Loucy (cell line): Measurements from ENCODE around the gene SCYGR2.

ENCODE experiments used
- EZH2phosphoT487 ChIP-seq: fragments of 200-600 bp; IDR thresholded peaks from 2 replicates; pipeline ENCODE4 v1.6.1; 2018; ENCODE audit warnings: antibody characterized with exemption, mild to moderate bottlenecking, moderate library complexity, borderline replicate concordance
- TF ChIP-seq, protein P1 (sequence below): fragments of 200-600 bp; sonication (generic); conservative IDR thresholded peaks from 2 replicates; pipeline ENCODE4 v1.5.1; 2014; ENCODE audit warnings: mild to moderate bottlenecking, antibody characterized with exemption, low read length

DNA sequence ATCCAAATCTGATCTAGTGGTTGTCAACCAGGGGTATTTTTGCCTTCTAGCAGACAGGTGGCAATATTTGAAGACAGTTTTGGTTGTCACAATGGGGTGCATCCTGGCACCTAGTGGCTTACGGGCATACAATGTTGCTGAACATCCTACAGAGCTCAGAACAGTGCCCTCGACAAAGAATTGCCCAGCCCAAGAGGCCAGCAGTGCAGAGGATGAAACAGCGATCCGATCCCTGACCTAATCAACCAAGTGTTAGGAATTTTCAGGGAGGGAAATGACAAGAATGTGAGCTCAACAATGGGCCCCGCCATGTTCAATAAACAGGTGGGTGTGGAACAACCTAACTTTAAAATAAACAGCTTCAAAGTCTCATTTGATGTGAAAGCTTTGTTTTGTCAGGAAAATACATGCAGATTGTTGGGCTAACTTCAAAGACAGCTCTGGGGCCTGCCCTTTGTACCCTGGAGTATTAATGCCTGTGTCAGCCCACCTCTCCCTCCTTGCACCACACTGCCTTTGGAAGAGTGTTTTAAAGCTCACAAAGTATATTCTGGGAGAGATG, 45.4 kb downstream of the SCYGR2 start:
- TF ChIP-seq, protein P1, sequence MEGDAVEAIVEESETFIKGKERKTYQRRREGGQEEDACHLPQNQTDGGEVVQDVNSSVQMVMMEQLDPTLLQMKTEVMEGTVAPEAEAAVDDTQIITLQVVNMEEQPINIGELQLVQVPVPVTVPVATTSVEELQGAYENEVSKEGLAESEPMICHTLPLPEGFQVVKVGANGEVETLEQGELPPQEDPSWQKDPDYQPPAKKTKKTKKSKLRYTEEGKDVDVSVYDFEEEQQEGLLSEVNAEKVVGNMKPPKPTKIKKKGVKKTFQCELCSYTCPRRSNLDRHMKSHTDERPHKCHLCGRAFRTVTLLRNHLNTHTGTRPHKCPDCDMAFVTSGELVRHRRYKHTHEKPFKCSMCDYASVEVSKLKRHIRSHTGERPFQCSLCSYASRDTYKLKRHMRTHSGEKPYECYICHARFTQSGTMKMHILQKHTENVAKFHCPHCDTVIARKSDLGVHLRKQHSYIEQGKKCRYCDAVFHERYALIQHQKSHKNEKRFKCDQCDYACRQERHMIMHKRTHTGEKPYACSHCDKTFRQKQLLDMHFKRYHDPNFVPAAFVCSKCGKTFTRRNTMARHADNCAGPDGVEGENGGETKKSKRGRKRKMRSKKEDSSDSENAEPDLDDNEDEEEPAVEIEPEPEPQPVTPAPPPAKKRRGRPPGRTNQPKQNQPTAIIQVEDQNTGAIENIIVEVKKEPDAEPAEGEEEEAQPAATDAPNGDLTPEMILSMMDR: no peak; the same call in 1 of the 2 replicates
- TF ChIP-seq EZH2phosphoT487: no peak
